ENCODE results near the gene FNDC11. TPM values are rescaled to one million over a fixed set of nuclear protein-coding genes. Genes with fewer than 3 reads are reported as not detected.

FNDC11 gene
- polyA plus RNA-seq, 3 donors: 0.17 to 1.0 (median 0.36) TPM

- no peak overlapping the region for H3K27ac ChIP-seq (ENCODE audit: low read depth, low read length)
- 83 to 87% (median 85%) methylated on average over 22 of the region's 22 CpGs for WGBS, 3 donors
Observed at GRCh38 chr20:63585616-63586565, 31.9 kb downstream of the FNDC11 start.

- WGBS, 3 donors: 89 to 93% (median 92%) methylated on average over 16 to 17 of the region's 17 CpGs
- no peak overlapping the region for H3K27ac ChIP-seq (ENCODE audit: low read depth, low read length)
Observed at GRCh38 chr20:63586797-63587196, 32.8 kb downstream of the FNDC11 start.

- WGBS, 3 donors: 92 to 96% (median 94%) methylated on average over 12 of the region's 12 CpGs
Observed at GRCh38 chr20:63587256-63587655, 33.3 kb downstream of the FNDC11 start.

GRCh38 chr20:63587776-63588591 lies 34.0 kb downstream of the FNDC11 start:
- WGBS, 3 donors: 52 to 71% (median 52%) methylated on average over 19 of the region's 19 CpGs
- no peak overlapping the region for H3K27ac ChIP-seq (ENCODE audit: low read depth, low read length)

More at GRCh38 chr20:63587256-63587655, 33.3 kb downstream of the FNDC11 start:
- no peak overlapping the region for H3K27ac ChIP-seq (ENCODE audit: low read depth, low read length)

- no peak overlapping the region for H3K27ac ChIP-seq (ENCODE audit: low read depth, low read length)
- WGBS, 3 donors: 74 to 93% (median 89%) methylated on average over 10 to 11 of the region's 11 CpGs
Observed at GRCh38 chr20:63588641-63589041, 34.7 kb downstream of the FNDC11 start.

- no peak overlapping the region for H3K27ac ChIP-seq (ENCODE audit: low read depth, low read length)
- 67 to 90% (median 84%) methylated on average over 38 of the region's 38 CpGs for WGBS, 3 donors
Observed at GRCh38 chr20:63589261-63590217, 35.6 kb downstream of the FNDC11 start.

- no peak overlapping the region for H3K27ac ChIP-seq (ENCODE audit: low read depth, low read length)
- WGBS, 3 donors: 92 to 94% (median 93%) methylated on average over 44 to 52 of the region's 52 CpGs
Observed at GRCh38 chr20:63590218-63591146, 36.5 kb downstream of the FNDC11 start.

GRCh38 chr20:63591147-63591533 lies 37.2 kb downstream of the FNDC11 start:
- H3K27ac ChIP-seq (ENCODE audit: low read depth, low read length): no peak overlapping the region
- 92 to 100% (median 95%) methylated on average over 4 of the region's 4 CpGs for WGBS, 3 donors

- H3K27ac ChIP-seq (ENCODE audit: low read depth, low read length): no peak overlapping the region
- WGBS, 3 donors: 94 to 97% (median 95%) methylated on average over 28 of the region's 28 CpGs
Observed at GRCh38 chr20:63591786-63592355, 37.9 kb downstream of the FNDC11 start.

GRCh38 chr20:63592661-63593060 lies 38.7 kb downstream of the FNDC11 start:
- no peak overlapping the region for H3K27ac ChIP-seq (ENCODE audit: low read depth, low read length)
- WGBS, 3 donors: 94 to 97% (median 96%) methylated on average over 13 of the region's 13 CpGs

GRCh38 chr20:63594043-63594561 lies 40.1 kb downstream of the FNDC11 start:
- no peak overlapping the region for H3K27ac ChIP-seq (ENCODE audit: low read depth, low read length)
- WGBS, 3 donors: 70 to 87% (median 72%) methylated on average over 10 of the region's 10 CpGs

GRCh38 chr20:63595416-63596127 lies 41.6 kb downstream of the FNDC11 start:
- WGBS, 3 donors: 94 to 95% (median 94%) methylated on average over 28 to 30 of the region's 30 CpGs
- no peak overlapping the region for H3K27ac ChIP-seq (ENCODE audit: low read depth, low read length)

GRCh38 chr20:63596423-63596822 lies 42.5 kb downstream of the FNDC11 start:
- no peak overlapping the region for H3K27ac ChIP-seq (ENCODE audit: low read depth, low read length)
- WGBS, 3 donors: 91 to 94% (median 94%) methylated on average over 6 of the region's 6 CpGs

- H3K27ac ChIP-seq (ENCODE audit: low read depth, low read length): no peak overlapping the region
- WGBS, 3 donors: 86 to 93% (median 92%) methylated on average over 23 of the region's 23 CpGs
Observed at GRCh38 chr20:63597651-63598478, 43.9 kb downstream of the FNDC11 start.
